HG03460 (cell line): Measurements from ENCODE around the gene HILPDA.
"Not testable (repeated sequence)": the region's sequence is repeated elsewhere in the genome, so short reads cannot be mapped to it uniquely, and the experiment has no call there.

Experiments used
- ATAC-seq: cut with Tn5 transposase; IDR thresholded peaks from one replicate; pipeline ENCODE4 v1.9.1; 2021; ENCODE audit not compliant: unreplicated experiment

The HILPDA gene

GRCh38 chr7:128459394-128459878 is 3.8 kb downstream of the HILPDA start:
- ATAC-seq: peak; percentile 43

GRCh38 chr7:128462460-128462859 is 6.8 kb downstream of the HILPDA start:
- no peak for ATAC-seq

GRCh38 chr7:128463345-128463744 is 7.7 kb downstream of the HILPDA start:
- not testable (repeated sequence) for ATAC-seq

GRCh38 chr7:128463933-128464332 is 8.3 kb downstream of the HILPDA start:
- ATAC-seq: not testable (repeated sequence)

GRCh38 chr7:128466871-128467270 is 11.2 kb downstream of the HILPDA start:
- ATAC-seq: not testable (repeated sequence)

GRCh38 chr7:128476402-128477335 is 21.0 kb downstream of the HILPDA start, which contains the start of gene METTL2B:
METTL2B (plus strand) TSS chr7:128476748; CDS start chr7:128476766, 18 bp downstream.
- peak; percentile 95 for ATAC-seq

- ATAC-seq: not testable (repeated sequence)
These were observed 21.6 kb downstream of the HILPDA start for GRCh38 chr7:128477336-128477690.

GRCh38 chr7:128479082-128479481 is 23.4 kb downstream of the HILPDA start:
- ATAC-seq: not testable (repeated sequence)

- ATAC-seq: not testable (repeated sequence)
These were observed 32.5 kb downstream of the HILPDA start for GRCh38 chr7:128488134-128488533.

GRCh38 chr7:128497405-128497804 is 41.7 kb downstream of the HILPDA start:
- ATAC-seq: no peak

- not testable (repeated sequence) for ATAC-seq
These were observed 49.7 kb downstream of the HILPDA start for GRCh38 chr7:128505416-128505815.

GRCh38 chr7:128506819-128507218 is 51.1 kb downstream of the HILPDA start:
- not testable (repeated sequence) for ATAC-seq

- peak; percentile 57 for ATAC-seq
These were observed 51.8 kb downstream of the HILPDA start for GRCh38 chr7:128507321-128507993.
